Measurements from ENCODE around the gene PLEKHG4B. TPM values are rescaled to one million over a fixed set of nuclear protein-coding genes. Genes with fewer than 3 reads are reported as not detected.

PLEKHG4B gene
- total RNA-seq, 1 donor from 2014 or later, result not detected

DNA sequence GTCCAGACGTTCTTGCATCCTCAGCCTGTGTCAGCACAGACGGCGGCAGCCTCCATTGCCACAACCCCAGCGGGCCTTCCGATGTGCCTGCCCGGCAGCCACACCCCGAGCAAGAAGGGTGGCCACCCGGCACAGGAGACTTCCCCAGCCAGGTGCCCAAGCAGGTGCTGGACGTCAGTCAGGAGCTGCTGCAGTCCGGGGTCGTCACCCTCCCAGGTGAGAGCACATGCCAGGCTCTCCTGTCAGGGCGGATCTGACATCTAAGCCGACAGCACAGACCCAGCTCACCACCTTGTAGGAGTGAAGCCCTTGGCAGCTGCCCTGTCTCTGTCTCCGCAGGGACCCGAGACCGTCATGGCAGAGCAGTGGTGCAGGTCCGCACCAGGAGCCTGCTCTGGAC, 51.1 kb downstream of the PLEKHG4B start:
- H3K36me3 Mint-ChIP-seq (ENCODE audit: low read depth), result no peaks in the 10 kb centered on the region
- peaks cover 10% of the 10 kb centered on the region for H3K9me3 Mint-ChIP-seq
- intact Hi-C loops (cut with micrococcal nuclease), result no loop called here
- H3K27ac Mint-ChIP-seq, result no peak overlapping the region
- H3K4me3 Mint-ChIP-seq, result no peak overlapping the region
- DNase-seq, result no peak
- no peaks in the 10 kb centered on the region for H3K27me3 Mint-ChIP-seq
- H3K4me1 Mint-ChIP-seq, result no peaks in the 10 kb centered on the region

DNA sequence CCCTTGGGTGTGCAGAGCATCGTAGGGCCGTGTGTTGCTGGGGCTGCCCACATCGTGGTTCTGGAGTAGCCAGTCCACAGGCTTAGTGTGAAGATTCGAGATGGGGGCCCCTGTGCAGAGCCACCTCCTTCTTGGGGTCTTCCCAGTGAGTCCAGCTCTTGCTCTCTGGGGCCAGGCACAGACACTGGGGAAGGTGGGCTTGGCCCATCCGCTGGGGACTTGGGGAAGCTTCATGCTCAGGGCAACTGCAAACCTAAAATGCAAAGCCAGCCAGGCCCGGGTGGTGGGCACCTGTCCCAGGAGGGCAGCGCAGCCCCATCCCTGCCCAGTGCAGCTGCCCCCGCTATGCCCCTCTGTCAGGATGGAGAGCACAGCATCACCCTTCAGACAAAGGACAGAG, 53.0 kb downstream of the PLEKHG4B start:
- Mint-ChIP-seq H3K27ac (no peak overlapping the region), H3K4me3 (no peak overlapping the region), H3K4me1 (no peaks in the 10 kb centered on the region), H3K36me3 (ENCODE audit: low read depth) (no peaks in the 10 kb centered on the region), H3K27me3 (peaks cover 2% of the 10 kb centered on the region), H3K9me3 (peaks cover 10% of the 10 kb centered on the region)
- intact Hi-C loops (cut with micrococcal nuclease), result no loop called here
- no peak for DNase-seq

DNA sequence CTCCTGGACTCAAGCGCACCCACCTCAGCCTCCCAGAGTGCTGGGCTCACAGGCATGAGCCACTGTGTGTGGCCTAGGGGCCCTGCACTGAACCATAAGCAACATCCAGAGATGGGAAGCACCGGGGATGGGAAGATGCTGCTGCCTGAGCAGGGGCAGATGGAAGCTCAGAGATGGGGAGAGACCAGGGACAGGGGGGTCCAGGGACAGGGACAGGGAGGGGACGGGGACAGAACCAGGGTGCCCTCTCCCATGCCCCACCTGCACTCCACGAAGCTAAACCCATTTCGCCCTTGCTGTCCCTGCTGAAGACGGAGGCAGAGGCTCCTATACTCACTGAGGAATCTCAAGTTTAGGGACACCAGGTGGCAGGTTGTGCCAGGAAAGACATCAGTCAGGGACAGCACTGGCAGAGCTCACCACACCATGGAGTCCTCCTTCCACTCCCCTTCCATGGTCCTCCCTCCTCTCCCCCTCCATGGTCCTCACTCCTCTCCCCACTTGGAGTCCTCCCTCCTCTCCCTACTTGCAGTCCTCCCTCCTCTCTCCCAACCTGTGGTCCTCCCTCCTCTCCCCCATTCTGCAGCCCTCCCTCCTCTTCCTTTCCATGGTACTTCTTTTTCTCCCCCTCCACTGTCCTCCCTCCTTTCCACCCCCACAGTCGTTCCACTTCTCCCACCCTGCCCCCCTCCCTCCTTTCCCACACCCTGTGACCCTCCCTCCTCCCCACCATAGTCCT, 53.8 kb downstream of the PLEKHG4B start:
- Mint-ChIP-seq H3K36me3 (ENCODE audit: low read depth) (no peaks in the 10 kb centered on the region), H3K27me3 (peaks cover 2% of the 10 kb centered on the region), H3K9me3 (peaks cover 10% of the 10 kb centered on the region), H3K4me3 (no peak overlapping the region), H3K27ac (no peak overlapping the region), H3K4me1 (no peaks in the 10 kb centered on the region)
- intact Hi-C loops (cut with micrococcal nuclease), result no loop called here
- peak; percentile 27 for DNase-seq

DNA sequence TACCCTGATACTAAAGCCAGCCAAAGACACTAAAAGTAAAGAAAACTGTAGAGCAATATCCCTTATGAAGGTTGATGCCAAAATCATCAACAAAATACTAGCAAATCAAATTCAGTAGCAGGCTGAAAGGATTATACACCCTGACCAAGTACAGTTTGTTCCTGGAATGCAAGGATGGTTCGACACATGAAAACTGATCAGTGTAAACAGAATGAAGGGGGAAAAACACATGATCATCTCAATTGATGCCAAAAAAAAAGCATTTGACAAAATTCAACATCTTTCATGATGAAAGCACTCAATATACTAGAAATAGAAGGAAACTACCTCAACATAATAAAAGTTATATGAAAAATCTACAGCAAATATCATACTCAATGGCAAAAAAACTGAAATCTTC, 55.8 kb downstream of the PLEKHG4B start:
- H3K9me3 Mint-ChIP-seq, result peaks cover 10% of the 10 kb centered on the region
- no peak for DNase-seq
- H3K4me1 Mint-ChIP-seq, result no peaks in the 10 kb centered on the region
- no peak overlapping the region for H3K4me3 Mint-ChIP-seq
- H3K36me3 Mint-ChIP-seq (ENCODE audit: low read depth), result no peaks in the 10 kb centered on the region
- H3K27ac Mint-ChIP-seq, result no peak overlapping the region
- intact Hi-C loops (cut with micrococcal nuclease), result no loop called here
- H3K27me3 Mint-ChIP-seq, result peaks cover 2% of the 10 kb centered on the region

DNA sequence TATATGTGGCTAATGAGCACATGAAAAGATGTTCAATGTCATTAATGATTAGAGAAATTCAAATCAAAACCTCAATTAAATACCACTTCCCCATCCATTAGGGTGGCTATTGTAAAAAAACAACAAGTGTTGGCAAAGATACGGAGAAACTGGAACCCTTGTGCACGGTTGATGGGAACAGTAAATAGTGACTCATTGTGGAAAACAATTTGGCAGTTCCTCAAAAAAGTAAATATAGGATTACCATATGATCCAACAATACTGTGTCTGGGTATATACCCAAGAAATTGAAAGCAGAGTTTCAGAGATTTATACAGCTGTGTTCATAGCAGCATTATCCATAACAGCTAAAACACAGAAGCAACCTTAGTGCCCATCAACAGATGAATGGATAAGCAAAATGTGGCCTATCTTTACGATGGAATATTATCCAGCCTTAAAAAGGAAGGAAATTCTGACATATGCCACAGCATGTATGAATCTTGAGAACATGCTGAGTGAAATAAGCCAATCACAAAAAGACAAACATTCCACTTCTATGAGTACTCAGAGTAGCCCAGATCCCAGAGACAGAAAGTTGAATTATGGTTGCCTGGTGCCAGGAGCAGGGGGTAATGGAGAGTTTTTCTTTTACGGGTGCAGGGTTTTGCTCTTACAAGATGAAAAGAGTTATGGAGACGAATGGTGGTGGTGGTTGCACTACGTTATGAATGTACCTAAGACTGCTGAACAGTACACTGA, 57.9 kb downstream of the PLEKHG4B start:
- DNase-seq, result no peak
- peaks cover 2% of the 10 kb centered on the region for H3K27me3 Mint-ChIP-seq
- intact Hi-C loops (cut with micrococcal nuclease), result no loop called here
- H3K36me3 Mint-ChIP-seq (ENCODE audit: low read depth), result no peaks in the 10 kb centered on the region
- H3K9me3 Mint-ChIP-seq, result peaks cover 10% of the 10 kb centered on the region
- H3K4me3 Mint-ChIP-seq, result no peak overlapping the region
- H3K27ac Mint-ChIP-seq, result no peak overlapping the region
- no peaks in the 10 kb centered on the region for H3K4me1 Mint-ChIP-seq

DNA sequence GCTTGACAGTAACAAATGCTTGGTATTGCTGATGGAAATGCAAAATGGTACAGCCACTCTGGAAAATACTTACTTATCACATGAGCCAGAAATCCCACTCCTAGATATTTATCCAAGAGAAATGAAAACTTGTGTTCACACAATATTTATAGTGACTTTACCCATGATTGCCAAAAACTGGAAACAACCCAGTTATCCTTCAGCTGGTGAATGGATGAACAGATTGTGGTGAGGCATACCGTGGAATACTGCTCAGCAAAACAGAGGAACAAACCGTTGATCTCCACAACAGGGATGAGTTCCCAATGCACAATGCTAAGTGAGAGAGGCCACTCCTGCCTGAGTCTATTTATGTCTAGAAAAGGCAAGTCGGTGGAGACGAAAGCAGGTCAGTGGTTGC, 58.8 kb downstream of the PLEKHG4B start:
- no peaks in the 10 kb centered on the region for H3K4me1 Mint-ChIP-seq
- no peak overlapping the region for H3K4me3 Mint-ChIP-seq
- no peak for DNase-seq
- intact Hi-C loops (cut with micrococcal nuclease), result no loop called here
- H3K9me3 Mint-ChIP-seq, result peaks cover 10% of the 10 kb centered on the region
- no peak overlapping the region for H3K27ac Mint-ChIP-seq
- H3K27me3 Mint-ChIP-seq, result peaks cover 2% of the 10 kb centered on the region
- no peaks in the 10 kb centered on the region for H3K36me3 Mint-ChIP-seq (ENCODE audit: low read depth)

DNA sequence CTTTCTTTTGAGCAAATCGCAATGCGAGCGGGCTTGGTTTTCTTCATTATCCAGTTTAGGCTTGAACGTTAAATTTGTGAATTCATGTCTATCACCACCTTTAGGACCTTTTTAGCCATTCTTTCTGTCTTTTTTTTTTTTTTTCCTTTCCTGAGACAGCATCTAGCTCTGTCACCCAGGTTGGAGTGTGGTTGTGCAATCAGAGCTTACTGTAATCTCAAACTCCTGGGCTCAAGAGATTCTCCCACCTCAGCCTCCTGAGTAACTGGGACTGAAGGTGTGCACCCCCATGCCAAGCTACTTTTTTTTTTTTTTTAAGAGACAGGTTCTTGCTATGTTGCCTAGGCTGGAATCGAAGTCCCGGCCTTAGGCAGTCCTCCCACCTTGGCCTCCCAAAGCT, 60.1 kb downstream of the PLEKHG4B start:
- Mint-ChIP-seq H3K36me3 (ENCODE audit: low read depth) (no peaks in the 10 kb centered on the region), H3K9me3 (peaks cover 6% of the 10 kb centered on the region), H3K4me1 (no peaks in the 10 kb centered on the region), H3K27me3 (peaks cover 2% of the 10 kb centered on the region), H3K4me3 (no peak overlapping the region), H3K27ac (no peak overlapping the region)
- no peak for DNase-seq
- intact Hi-C loops (cut with micrococcal nuclease), result no loop called here

DNA sequence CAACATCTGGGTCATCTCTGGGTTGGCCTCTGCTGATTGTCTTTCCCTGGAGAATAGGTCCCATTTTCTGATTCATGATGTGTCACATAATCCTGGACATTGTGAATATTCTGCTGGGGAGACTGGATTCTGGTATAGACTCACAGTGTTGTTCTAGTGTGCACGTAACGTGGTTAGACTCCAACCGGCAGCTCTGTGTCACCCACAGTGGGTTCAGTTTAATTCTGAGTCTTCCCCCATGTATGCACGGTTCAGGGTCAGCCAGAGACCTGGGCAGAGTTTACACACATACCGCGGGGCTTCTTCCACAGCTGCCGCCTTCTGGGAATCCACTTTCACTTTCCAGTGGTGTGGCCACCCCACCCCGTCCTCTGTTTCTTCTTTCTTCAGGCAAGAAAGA, 61.3 kb downstream of the PLEKHG4B start:
- Mint-ChIP-seq H3K4me1 (no peaks in the 10 kb centered on the region), H3K36me3 (ENCODE audit: low read depth) (no peaks in the 10 kb centered on the region), H3K27ac (no peak overlapping the region), H3K27me3 (peaks cover 2% of the 10 kb centered on the region), H3K4me3 (no peak overlapping the region), H3K9me3 (no peaks in the 10 kb centered on the region)
- no peak for DNase-seq
- intact Hi-C loops (cut with micrococcal nuclease), result no loop called here

DNA sequence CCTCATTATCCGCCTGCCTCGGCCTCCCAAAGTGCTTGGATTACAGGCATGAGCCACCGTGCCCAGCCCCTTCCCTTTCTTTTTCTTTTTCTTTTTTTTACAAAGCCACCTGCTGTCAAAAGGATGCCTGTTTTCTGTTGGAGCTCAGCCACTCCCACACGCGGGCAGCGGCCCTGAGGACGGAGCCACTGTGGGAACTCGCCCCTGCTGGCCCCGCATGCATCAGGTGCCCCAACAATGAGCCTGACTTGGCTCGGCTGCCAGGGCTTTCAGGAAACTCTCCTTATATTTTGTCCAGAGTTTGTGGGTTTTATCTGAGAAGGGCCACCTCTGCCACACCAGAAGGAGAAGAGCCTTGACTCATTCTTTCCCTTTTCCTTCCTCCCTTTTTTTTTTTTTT, 62.3 kb downstream of the PLEKHG4B start:
- no peaks in the 10 kb centered on the region for H3K36me3 Mint-ChIP-seq (ENCODE audit: low read depth)
- no peaks in the 10 kb centered on the region for H3K9me3 Mint-ChIP-seq
- H3K4me3 Mint-ChIP-seq, result no peak overlapping the region
- no peak overlapping the region for H3K27ac Mint-ChIP-seq
- no peaks in the 10 kb centered on the region for H3K4me1 Mint-ChIP-seq
- DNase-seq, result no peak
- intact Hi-C loops (cut with micrococcal nuclease), result no loop called here
- no peaks in the 10 kb centered on the region for H3K27me3 Mint-ChIP-seq

DNA sequence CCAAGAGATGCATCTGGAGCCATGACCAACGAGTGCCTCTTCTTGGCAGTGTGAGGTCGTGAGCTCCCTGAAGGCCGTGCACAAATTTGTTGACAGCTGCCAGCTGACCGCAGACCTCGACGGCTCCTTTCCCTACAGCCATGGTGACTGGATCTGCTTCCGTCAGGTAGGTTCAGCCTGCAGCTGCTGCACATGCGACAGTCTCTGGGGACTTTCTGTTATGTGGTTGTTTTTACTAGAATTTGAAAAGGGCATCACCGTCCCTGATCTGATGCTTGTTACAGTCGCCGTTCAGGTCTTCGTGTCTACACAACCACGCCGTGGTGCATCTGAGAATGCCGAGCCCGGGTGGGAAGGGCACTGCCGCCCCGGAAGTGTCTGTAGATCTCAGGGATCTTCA, 62.9 kb downstream of the PLEKHG4B start:
- peaks cover 2% of the 10 kb centered on the region for H3K27me3 Mint-ChIP-seq
- no peak for DNase-seq

DNA sequence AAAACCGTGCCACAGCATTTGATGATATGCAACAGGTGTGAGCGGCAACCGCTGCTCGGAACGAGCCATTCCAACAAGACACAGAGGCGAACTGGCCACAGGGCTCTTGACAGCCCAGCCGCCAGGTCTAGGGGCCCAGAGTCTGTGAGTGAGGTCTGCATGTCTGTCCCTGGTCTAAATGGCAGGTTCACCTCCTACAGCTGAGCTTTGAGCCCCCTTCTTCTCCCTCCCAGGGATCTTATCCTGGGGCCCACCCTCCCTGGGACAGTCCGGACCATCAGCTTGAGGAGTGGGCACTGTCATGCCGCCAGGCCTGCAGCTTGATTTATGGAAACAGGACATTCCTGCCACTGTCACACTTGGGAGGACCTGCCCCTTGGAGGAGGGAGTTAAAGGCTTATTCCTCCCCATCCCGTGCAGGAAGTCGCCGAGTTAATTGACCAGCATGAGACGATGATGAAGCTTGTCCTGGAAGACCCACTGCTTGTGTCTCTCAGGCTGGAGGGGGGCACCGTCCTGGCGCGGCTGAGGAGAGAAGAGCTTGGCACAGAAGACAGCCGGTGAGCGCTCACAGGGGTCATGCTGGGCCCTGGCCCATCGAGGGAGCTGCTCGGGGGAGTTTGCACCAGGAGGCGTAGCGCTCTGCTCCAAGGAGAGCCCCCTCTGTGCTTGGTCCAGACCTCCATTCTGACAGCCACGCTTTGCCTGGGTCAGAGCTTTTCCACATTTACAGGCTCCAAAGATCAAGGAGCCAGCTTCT, 63.9 kb downstream of the PLEKHG4B start:
- Mint-ChIP-seq H3K27me3 (peaks cover 2% of the 10 kb centered on the region), H3K36me3 (ENCODE audit: low read depth) (no peaks in the 10 kb centered on the region), H3K4me3 (no peak overlapping the region), H3K9me3 (no peaks in the 10 kb centered on the region), H3K4me1 (no peaks in the 10 kb centered on the region), H3K27ac (no peak overlapping the region)
- intact Hi-C loops (cut with micrococcal nuclease), result no loop called here
- DNase-seq, result no peak

More for the DNA sequence above, 62.9 kb downstream of the PLEKHG4B start:
- Mint-ChIP-seq H3K4me3 (no peak overlapping the region), H3K27ac (no peak overlapping the region), H3K9me3 (no peaks in the 10 kb centered on the region), H3K36me3 (ENCODE audit: low read depth) (no peaks in the 10 kb centered on the region), H3K4me1 (no peaks in the 10 kb centered on the region)
- intact Hi-C loops (cut with micrococcal nuclease), result no loop called here

DNA sequence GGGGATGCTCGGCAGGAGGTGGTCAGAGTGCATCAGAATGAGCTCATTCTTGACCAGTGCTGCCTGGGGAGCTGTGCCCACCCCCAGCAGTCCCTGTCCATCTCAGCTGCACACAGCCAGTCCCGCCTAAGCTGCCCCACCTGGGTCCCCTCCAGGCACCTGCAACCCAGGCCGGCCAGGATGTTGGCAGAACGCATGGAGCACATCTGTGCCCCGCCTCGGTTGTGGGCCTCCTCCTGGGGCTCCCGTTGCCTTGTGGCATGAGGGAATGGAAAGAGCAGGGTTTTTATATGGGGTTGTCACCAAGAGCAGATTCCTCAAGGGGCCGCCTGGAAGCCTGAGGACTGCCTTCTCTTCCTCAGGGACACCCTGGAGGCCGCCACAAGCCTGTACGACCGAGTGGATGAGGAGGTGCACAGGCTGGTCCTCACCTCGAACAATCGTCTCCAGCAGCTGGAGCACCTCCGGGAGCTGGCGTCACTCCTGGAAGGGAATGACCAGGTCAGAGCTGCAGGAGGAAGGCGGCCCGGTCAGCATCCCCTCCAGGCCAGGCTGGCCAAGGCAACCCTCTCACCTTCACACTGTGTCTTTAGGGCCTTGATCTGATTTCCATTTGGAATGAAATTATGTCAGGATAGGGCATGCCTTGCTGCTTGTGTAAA, 64.6 kb downstream of the PLEKHG4B start:
- peaks cover 2% of the 10 kb centered on the region for H3K27me3 Mint-ChIP-seq

DNA sequence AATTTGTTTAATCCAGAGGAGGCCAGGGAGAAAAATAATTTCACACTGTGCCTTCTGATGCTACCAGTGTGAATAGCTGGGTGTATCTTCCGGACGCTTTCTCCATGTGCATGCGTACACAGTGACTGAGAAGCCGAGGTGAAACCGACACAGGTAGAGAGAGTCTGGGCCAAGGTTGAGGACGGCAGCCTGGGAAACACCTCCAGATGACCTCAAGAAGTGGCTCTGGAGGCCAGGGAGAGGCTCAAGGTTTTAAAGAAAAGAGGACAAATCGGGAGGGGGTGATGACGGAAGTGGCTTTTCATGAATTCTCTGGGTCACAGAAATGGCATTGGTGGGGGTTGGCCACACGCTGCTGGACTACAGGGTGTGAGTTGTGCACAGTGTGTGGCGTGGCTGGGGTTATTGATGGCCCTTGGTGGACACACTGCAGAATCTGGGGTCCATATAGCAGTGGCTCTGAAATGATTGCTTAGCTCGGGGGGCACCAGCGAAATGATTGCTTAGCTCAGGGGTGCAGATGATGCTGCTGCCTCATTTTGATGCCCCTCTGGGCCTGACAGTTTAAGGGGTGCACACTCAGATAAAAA, 65.3 kb downstream of the PLEKHG4B start:
- no peaks in the 10 kb centered on the region for H3K4me1 Mint-ChIP-seq
- no peak overlapping the region for H3K27ac Mint-ChIP-seq
- intact Hi-C loops (cut with micrococcal nuclease), result no loop called here
- no peaks in the 10 kb centered on the region for H3K9me3 Mint-ChIP-seq
- DNase-seq, result no peak
- no peak overlapping the region for H3K4me3 Mint-ChIP-seq
- H3K36me3 Mint-ChIP-seq (ENCODE audit: low read depth), result no peaks in the 10 kb centered on the region
- peaks cover 2% of the 10 kb centered on the region for H3K27me3 Mint-ChIP-seq

More for the DNA sequence above, 64.6 kb downstream of the PLEKHG4B start:
- no peak overlapping the region for H3K27ac Mint-ChIP-seq
- no peak for DNase-seq
- no peaks in the 10 kb centered on the region for H3K36me3 Mint-ChIP-seq (ENCODE audit: low read depth)
- intact Hi-C loops (cut with micrococcal nuclease), result no loop called here
- no peak overlapping the region for H3K4me3 Mint-ChIP-seq
- no peaks in the 10 kb centered on the region for H3K4me1 Mint-ChIP-seq
- no peaks in the 10 kb centered on the region for H3K9me3 Mint-ChIP-seq
